ENCODE results near the gene MRPS25. TPM values are rescaled to one million over a fixed set of nuclear protein-coding genes. Genes with fewer than 3 reads are reported as not detected.
A peak's percentile ranks its signal among the peaks of the same experiment; 100 is the strongest.

Gene MRPS25
- total RNA-seq, 1 donor from 2014 or later, result 60.2 TPM

- Histone ChIP-seq H3K9me3 (no peaks in the 10 kb centered on the region), H3K36me3 (peaks cover 9% of the 10 kb centered on the region), H3K4me1 (peaks cover 14% of the 10 kb centered on the region), H3K27ac (no peak overlapping the region), H3K27me3 (no peaks in the 10 kb centered on the region), H3K4me3 (no peak overlapping the region)
- no peak for DNase-seq
- no peak for ATAC-seq
- no peak for TF ChIP-seq CTCF (IDR thresholded peaks at IDR 0.05)
- intact Hi-C loops (cut with DNase I), result no loop called here
Observed at GRCh38 chr3:15066467-15066866, 1.4 kb upstream of the MRPS25 start.

GRCh38 chr3:15065550-15066007 is 464 bp upstream of the MRPS25 start:
- no peak for TF ChIP-seq CTCF (IDR thresholded peaks at IDR 0.05)
- Histone ChIP-seq H3K9me3 (no peaks in the 10 kb centered on the region), H3K4me3 (peak overlapping the region; percentile 84), H3K4me1 (peaks cover 14% of the 10 kb centered on the region), H3K27me3 (no peaks in the 10 kb centered on the region), H3K27ac (peak overlapping the region; percentile 88), H3K36me3 (peaks cover under 1% of the 10 kb centered on the region)
- intact Hi-C loops (cut with DNase I), result no loop called here
- no peak for DNase-seq
- ATAC-seq, result no peak

GRCh38 chr3:15064299-15064834 is 748 bp downstream of the MRPS25 start:
- DNase-seq (no peak), ATAC-seq (peak; percentile 35)
- H3K27ac ChIP-seq, result peak overlapping the region; percentile 88

GRCh38 chr3:15063656-15064286 is 1.3 kb downstream of the MRPS25 start:
- H3K27me3 ChIP-seq, result no peaks in the 10 kb centered on the region
- H3K27ac ChIP-seq, result peak overlapping the region; percentile 88
- H3K9me3 ChIP-seq, result no peaks in the 10 kb centered on the region
- DNase-seq (no peak), ATAC-seq (no peak)
- peaks cover 14% of the 10 kb centered on the region for H3K4me1 ChIP-seq
- intact Hi-C loops (cut with DNase I), result no loop called here
- no peak for TF ChIP-seq CTCF (IDR thresholded peaks at IDR 0.05)
- peaks cover 6% of the 10 kb centered on the region for H3K36me3 ChIP-seq
- H3K4me3 ChIP-seq, result peak overlapping the region; percentile 84

More at GRCh38 chr3:15064299-15064834, 748 bp downstream of the MRPS25 start:
- Histone ChIP-seq H3K36me3 (peaks cover under 1% of the 10 kb centered on the region), H3K4me1 (peaks cover 14% of the 10 kb centered on the region), H3K4me3 (peak overlapping the region; percentile 84), H3K27me3 (no peaks in the 10 kb centered on the region), H3K9me3 (no peaks in the 10 kb centered on the region)
- intact Hi-C loops (cut with DNase I), result no loop called here
- TF ChIP-seq CTCF (IDR thresholded peaks at IDR 0.05), result no peak

GRCh38 chr3:15063238-15063637 is 1.9 kb downstream of the MRPS25 start:
- Histone ChIP-seq H3K4me3 (peak overlapping the region; percentile 84), H3K9me3 (no peaks in the 10 kb centered on the region), H3K27ac (no peak overlapping the region), H3K27me3 (no peaks in the 10 kb centered on the region), H3K4me1 (peaks cover 14% of the 10 kb centered on the region), H3K36me3 (peaks cover 12% of the 10 kb centered on the region)
- TF ChIP-seq CTCF (IDR thresholded peaks at IDR 0.05), result no peak
- intact Hi-C loops (cut with DNase I), result no loop called here
- ATAC-seq (peak; percentile 62), DNase-seq (peak; percentile 83)
